GM12878 (cell line): ENCODE results near the gene HHAT. TPM values are rescaled to one million over a fixed set of nuclear protein-coding genes. Genes with fewer than 3 reads are reported as not detected.

ENCODE experiments used
- ATAC-seq: fragments of 200-7000 bp; cut with Tn5 transposase; 3 replicates; pipeline ENCODE4 v1.9.1; 2020; ENCODE audit warnings: mild to moderate bottlenecking, moderate library complexity
- BruUV-seq: library from RNA; stranded (reverse); fragments of 400-500 nt; replicated peaks from 2 replicates; lab custom pipeline; 2021; lab: Mats Ljungman, UMichigan
- CTCF ChIA-PET: fragments of 300-600 bp; sonication (Branson Sonifier 250); formaldehyde crosslinking; extraction: SDS; loops from one replicate; lab custom pipeline; 2021; ENCODE audit warnings: inconsistent platforms; lab: Yijun Ruan, JAX
- POLR2A ChIA-PET: fragments of 350-600 bp; formaldehyde crosslinking; extraction: SDS; loops from one replicate; lab custom pipeline; 2021; ENCODE audit warnings: inconsistent platforms; lab: Charles Lee
- RAD21 ChIA-PET: fragments of 300-600 bp; sonication (Branson Sonifier 250); formaldehyde crosslinking; loops from one replicate; lab custom pipeline; 2023; ENCODE audit warnings: antibody characterized with exemption; ENCODE audit not compliant: unreplicated experiment; lab: Charles Lee
- SMC1A ChIA-PET: fragments of 300-600 bp; sonication (Branson Sonifier 250); formaldehyde crosslinking; loops from one replicate; lab custom pipeline; 2023; ENCODE audit not compliant: unreplicated experiment, uncharacterized antibody; lab: Charles Lee
- DNase-seq: peaks from one replicate; pipeline ENCODE4 v3.0.0-alpha.2; 2011; ENCODE audit warnings: low read depth, low spot score
- FAIRE-seq: peaks from 3 replicates; lab custom pipeline; 2011; peaks lifted over from hg19 to GRCh38; lab: Jason Lieb, UNC
- H2AFZ ChIP-seq: 2 replicates; pipeline ENCODE4 v1.6.0; 2011; ENCODE audit warnings: low read depth, low read length, control low read depth; ENCODE audit not compliant: control insufficient read depth
- H3K27ac ChIP-seq: 2 replicates; pipeline ENCODE4 v1.5.1; 2011; ENCODE audit warnings: control low read depth; ENCODE audit not compliant: control insufficient read depth, insufficient read depth
- H3K27me3 ChIP-seq, 2 experiments: replicated peaks in 1 of 2; 2 replicates each; pipeline versions ENCODE4 v1.6.0 to v1.6.1; 2011; ENCODE audit warnings: low read length in 1 of 2; ENCODE audit not compliant: control insufficient read depth in 2 of 2, insufficient read depth in 2 of 2
- H3K36me3 ChIP-seq, 2 experiments: 2 replicates each; pipeline ENCODE4 v1.5.1; 2011; ENCODE audit warnings: low read length in 1 of 2; ENCODE audit not compliant: control insufficient read depth in 2 of 2, insufficient read depth in 2 of 2
- H3K4me1 ChIP-seq: 2 replicates; pipeline ENCODE4 v1.6.1; 2011; ENCODE audit warnings: mild to moderate bottlenecking, low read length, moderate library complexity, mixed read lengths; ENCODE audit not compliant: control insufficient read depth, insufficient read depth
- H3K4me2 ChIP-seq: 2 replicates; pipeline ENCODE4 v1.6.0; 2011; ENCODE audit warnings: control low read depth; ENCODE audit not compliant: control insufficient read depth, insufficient read depth
- H3K4me3 ChIP-seq: fragments of 200-600 bp; sonication (generic); 2 replicates; pipeline ENCODE4 v1.5.1; 2016
- H3K79me2 ChIP-seq: 2 replicates; pipeline ENCODE4 v1.6.0; 2011; ENCODE audit warnings: low read length; ENCODE audit not compliant: control insufficient read depth, insufficient read depth
- H3K9ac ChIP-seq: 2 replicates; pipeline ENCODE4 v1.8.0; 2011; ENCODE audit warnings: low read length, control low read depth, mixed read lengths; ENCODE audit not compliant: control insufficient read depth, insufficient read depth
- H3K9me3 ChIP-seq: replicated peaks from 3 replicates; pipeline ENCODE4 v1.5.1; 2011; ENCODE audit warnings: mild to moderate bottlenecking, low read length; ENCODE audit not compliant: control insufficient read depth, insufficient read depth
- H4K20me1 ChIP-seq: 2 replicates; pipeline ENCODE4 v1.6.0; 2011; ENCODE audit not compliant: control insufficient read depth, insufficient read depth
- CBX5 ChIP-seq: sonication (generic); IDR thresholded peaks from 2 replicates; pipeline ENCODE4 v1.6.1; 2016; ENCODE audit warnings: low read depth, moderate library complexity, mild to moderate bottlenecking, inconsistent platforms
- CREB1 ChIP-seq: IDR thresholded peaks from 2 replicates; pipeline ENCODE4 v1.6.1; 2012; ENCODE audit warnings: low read depth, mild to moderate bottlenecking, inconsistent platforms
- HSF1 ChIP-seq: fragments of 150-350 bp; IDR thresholded peaks from 2 replicates; pipeline ENCODE4 v1.6.1; 2014; ENCODE audit warnings: mild to moderate bottlenecking, low read depth, low read length
- JUNB ChIP-seq: IDR thresholded peaks from 2 replicates; pipeline ENCODE4 v1.6.1; 2016; ENCODE audit warnings: antibody characterized with exemption, mild to moderate bottlenecking
- MAX ChIP-seq: IDR thresholded peaks from 2 replicates; pipeline ENCODE4 v1.6.1; 2012; ENCODE audit warnings: low read depth, low read length, improper control_type of control experiment
- WGBS: methylation state at CpG from one replicate; pipeline ENCODE4 v1.1.6; 2016; ENCODE audit warnings: low lambda C conversion rate; ENCODE audit not compliant: insufficient replicate concordance, insufficient coverage; ENCODE audit errors: missing lambda C conversion rate; 5-methylcytosine and 5-hydroxymethylcytosine counted together
- in situ Hi-C: fragments of 300-500 bp; cut with MboI; formaldehyde crosslinking; loops from 9 replicates; pipeline ENCODE4 v1.14.3; 2018; ENCODE audit warnings: mixed read lengths
- intact Hi-C: fragments of 100-400 bp; cut with micrococcal nuclease; formaldehyde crosslinking; loops from one replicate; pipeline ENCODE4 v1.14.2; 2022; ENCODE audit not compliant: unreplicated experiment
- polyA plus RNA-seq, 11 experiments: library from polyadenylated mRNA; depleted of rRNA in 4 of 11; unstranded in 6 of 11; stranded (reverse) in 5 of 11; fragments of >200 nt; fragmentation: Nextera tagmentation in 4 of 11; fragmentation: Illumina TruSeq in 1 of 11; extraction: Ambion mirVana in 4 of 11; extraction: Trizol in 1 of 11; gene quantifications; 1 replicate in 1 of 11; 2 replicates in 10 of 11; pipeline versions ENCODE4 v1.2.1 to v1.2.3, GENCODE V29; 2011 to 2016; ENCODE audit warnings: inconsistent platforms in 2 of 11, missing spikeins in 2 of 11, low read depth in 1 of 11
- total RNA-seq, 4 experiments: library from RNA; depleted of rRNA in 3 of 4; stranded (reverse); fragments of >200 nt in 3 of 4; fragmentation: Illumina TruSeq in 1 of 4; extraction: Trizol in 1 of 4; gene quantifications; 2 replicates each; pipeline versions ENCODE4 v1.2.1 to v1.2.3, GENCODE V29; 2013 to 2021

Gene HHAT
- total and polyA plus RNA-seq, 10 of the 15 experiments (the other 5 are each of a cell fraction or from before 2014, with no cell fraction given) = 1.2 to 37.6 (median 2.6) TPM

GRCh38 chr1:210483821-210484220 lies 155.1 kb downstream of the HHAT start:
- H3K4me2 ChIP-seq = no peak overlapping the region
- no peak overlapping the region for H3K9ac ChIP-seq
- H2AFZ ChIP-seq = no peak overlapping the region
- H4K20me1 ChIP-seq = no peaks in the 10 kb centered on the region
- SMC1A ChIA-PET = interaction anchor here (1.1 kb wide), 1 partner anchor 35 kb away, joined by 3 read pairs; no protein-coding TSS in a partner anchor
- no TSS peak for BruUV-seq
- H3K27me3 ChIP-seq = no peaks in the 10 kb centered on the region
- no peak for DNase-seq
- ATAC-seq = no peak
- H3K4me1 ChIP-seq = no peaks in the 10 kb centered on the region
- 47% methylated on average over 2 of the region's 2 CpGs for WGBS
- RAD21 ChIA-PET = interaction anchor here (0.9 kb wide), 1 partner anchor 650 kb away, joined by 3 read pairs; the partner anchor contains the start of gene KCNH1
- no peaks in the 10 kb centered on the region for H3K79me2 ChIP-seq
- H3K4me3 ChIP-seq = no peak overlapping the region
- TF ChIP-seq HSF1 = no peak
- TF ChIP-seq, all 136 proteins: peak for 0
- POLR2A ChIA-PET = no interaction called here
- in situ Hi-C loops = no loop called here
- CTCF ChIA-PET = no interaction called here
- intact Hi-C loops = no loop called here
- Histone ChIP-seq H3K9me3 (no peaks in the 10 kb centered on the region), H3K36me3 (no peaks in the 10 kb centered on the region), H3K27ac (no peak overlapping the region)
- no peak for FAIRE-seq

- no peak for FAIRE-seq
- SMC1A ChIA-PET = interaction anchor here (0.8 to 1.7 kb wide), 7 partner anchors 10 to 649 kb away, joined by 3 to 4 read pairs (median 3); no protein-coding TSS in a partner anchor
Observed at GRCh38 chr1:210487021-210487420, 158.3 kb downstream of the HHAT start.

More at GRCh38 chr1:210487021-210487420, 158.3 kb downstream of the HHAT start:
- Histone ChIP-seq H3K4me2 (no peak overlapping the region), H4K20me1 (no peaks in the 10 kb centered on the region), H3K27ac (no peak overlapping the region), H3K27me3 (no peaks in the 10 kb centered on the region), H3K36me3 (no peaks in the 10 kb centered on the region), H3K9me3 (no peaks in the 10 kb centered on the region), H3K9ac (no peak overlapping the region), H3K4me3 (no peak overlapping the region), H2AFZ (no peak overlapping the region), H3K79me2 (no peaks in the 10 kb centered on the region), H3K4me1 (no peaks in the 10 kb centered on the region)
- no TSS peak for BruUV-seq
- TF ChIP-seq CBX5 (no peak), JUNB (no peak), CREB1 (no peak), MAX (no peak)
- intact Hi-C loops = no loop called here
- WGBS = 7% methylated on average over 2 of the region's 2 CpGs
- in situ Hi-C loops = no loop called here
- POLR2A ChIA-PET = no interaction called here
- no peak for DNase-seq
- ATAC-seq = no peak; the same call in 2 of the 3 replicates
- CTCF ChIA-PET = interaction anchor here (1.4 kb wide), 1 partner anchor 24 kb away, joined by 4 read pairs; no protein-coding TSS in a partner anchor
- RAD21 ChIA-PET = no interaction called here
